T1000 (cell line): Measurements from ENCODE around the gene SIGLEC6.
"Not testable (repeated sequence)": the region's sequence is repeated elsewhere in the genome, so short reads cannot be mapped to it uniquely, and the experiment has no call there.

Source experiments
- DNase-seq: peaks from one replicate; lab custom pipeline; 2025; ENCODE audit warnings: mixed read lengths; lab: John Stamatoyannopoulos, UW

SIGLEC6 gene

DNA sequence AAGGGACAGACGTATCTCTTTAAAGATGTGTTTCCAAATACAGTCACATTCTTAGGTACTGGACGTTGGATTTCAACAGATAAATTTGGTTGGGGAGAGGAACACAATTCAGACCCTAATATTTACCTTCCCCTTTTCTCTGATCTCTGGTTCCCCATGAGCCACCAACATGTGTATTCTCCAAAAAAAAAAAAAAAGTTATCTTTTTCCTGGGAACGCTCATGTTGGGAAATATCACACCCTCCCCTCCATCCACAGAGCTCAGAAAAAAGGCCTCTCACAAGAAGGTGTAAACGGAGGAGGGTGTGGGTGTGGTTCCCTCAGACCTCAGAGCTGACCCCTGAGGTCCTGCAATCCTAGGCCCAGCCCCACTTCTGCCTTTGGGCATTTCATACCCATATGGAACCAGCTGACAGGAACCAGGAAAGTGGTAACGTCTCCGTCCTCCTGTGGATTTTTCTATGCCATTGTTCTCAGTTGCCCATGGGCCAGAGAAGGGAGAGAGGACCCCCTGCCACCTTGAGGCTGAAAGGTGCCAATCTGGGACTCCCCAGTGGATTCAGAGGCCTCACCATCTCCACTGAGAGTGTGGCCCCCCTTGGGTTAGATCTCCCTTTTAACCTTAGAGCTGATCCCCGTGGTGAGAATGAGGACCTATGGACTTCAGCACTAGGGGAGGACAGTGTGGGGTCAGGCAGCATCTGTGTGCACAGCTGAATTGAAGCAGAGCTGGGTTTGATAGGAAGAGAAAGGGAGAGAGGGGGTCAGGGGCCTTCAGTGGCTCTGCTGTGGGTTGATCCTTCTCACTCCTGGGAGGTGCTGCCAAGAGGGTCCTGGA is 21.4 kb downstream of the SIGLEC6 start:
- DNase-seq: no peak

- DNase-seq: no peak
These were observed 23.3 kb downstream of the SIGLEC6 start for GRCh38 chr19:51508059-51508733.

- no peak for DNase-seq
These were observed 23.8 kb downstream of the SIGLEC6 start for GRCh38 chr19:51507640-51508058.

DNA sequence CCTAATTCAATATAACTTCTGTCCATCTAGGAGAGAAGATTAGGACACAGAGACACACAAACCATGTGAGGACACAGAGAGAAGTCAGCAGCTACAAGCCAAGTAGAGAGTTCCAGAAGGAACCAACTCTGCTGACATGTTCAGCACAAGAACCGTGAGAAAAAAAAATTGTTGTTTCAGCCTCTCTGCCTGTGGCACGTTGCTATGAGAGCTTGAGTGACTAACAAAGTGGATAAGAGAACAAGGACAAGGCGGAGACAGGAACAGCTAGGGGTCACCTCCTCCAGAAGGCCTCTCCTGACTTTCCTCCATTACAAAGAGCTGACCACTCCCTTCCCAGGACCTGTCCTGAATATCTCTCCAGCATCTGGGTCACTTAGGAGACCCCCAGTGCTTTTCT is 24.3 kb downstream of the SIGLEC6 start:
- no peak for DNase-seq

- no peak for DNase-seq
These were observed 25.6 kb downstream of the SIGLEC6 start for GRCh38 chr19:51505904-51506303.

DNA sequence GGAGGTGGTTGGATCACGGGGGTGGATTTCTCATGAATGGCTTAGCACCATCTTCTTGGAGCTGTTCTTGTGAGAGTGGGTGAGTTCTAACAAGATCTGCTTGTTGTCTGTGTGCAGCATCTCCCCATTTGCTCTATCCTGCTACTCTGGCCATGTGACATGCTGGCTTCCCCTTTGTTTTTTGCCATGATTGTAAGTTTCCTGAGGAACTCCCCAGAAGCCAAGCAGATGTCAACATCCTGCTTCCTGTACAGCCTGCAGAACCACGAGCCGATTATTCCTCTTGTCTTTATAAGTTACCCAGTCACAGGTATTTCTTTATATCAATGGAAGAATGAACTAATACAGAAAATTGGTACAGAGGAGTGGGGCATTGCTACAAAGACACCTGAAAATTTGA is 27.6 kb downstream of the SIGLEC6 start:
- no peak for DNase-seq

GRCh38 chr19:51503286-51503817 is 28.1 kb downstream of the SIGLEC6 start:
- no peak for DNase-seq

DNA sequence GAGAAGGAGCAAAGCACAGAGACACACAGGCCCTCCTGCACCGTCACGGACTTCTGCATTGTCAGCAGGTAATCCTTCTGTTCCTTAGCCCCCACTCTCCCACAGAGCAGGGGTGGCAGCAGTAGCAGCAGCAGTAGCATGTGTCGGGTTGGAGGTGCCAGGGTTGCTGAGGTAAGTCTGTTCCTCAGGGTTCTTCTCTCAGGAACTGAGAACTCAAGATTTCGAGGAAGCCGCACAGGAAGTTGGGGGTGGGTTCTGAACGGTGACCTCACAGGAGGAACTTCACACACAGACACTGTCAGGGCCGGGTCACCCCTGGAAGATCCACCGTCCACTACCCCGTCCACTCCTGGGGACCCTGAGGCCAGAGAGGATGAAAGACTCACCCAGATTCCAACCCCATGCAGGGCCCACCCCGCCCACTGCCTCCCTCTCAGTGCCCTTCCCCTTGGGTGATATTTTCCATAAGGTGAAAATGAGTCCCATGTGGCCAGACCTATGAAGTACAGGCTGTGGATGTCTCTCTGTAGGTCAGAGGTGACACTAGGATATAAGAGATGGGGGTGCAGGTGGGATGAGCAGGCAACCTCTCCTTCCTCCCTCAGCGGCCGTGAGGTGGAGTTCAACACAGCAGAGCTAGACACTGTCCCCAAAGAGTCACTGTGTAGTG is 29.7 kb downstream of the SIGLEC6 start, which contains the start of gene SIGLEC12:
Gene SIGLEC12, minus strand, starts transcription at position 207 of the 670 bp plus-strand sequence. Its CDS starts 67 bp downstream, at position 140.
- DNase-seq: no peak

- not testable (repeated sequence) for DNase-seq
These were observed 30.5 kb downstream of the SIGLEC6 start for GRCh38 chr19:51500931-51501330.

GRCh38 chr19:51497666-51498065 is 33.8 kb downstream of the SIGLEC6 start:
- DNase-seq: no peak

DNA sequence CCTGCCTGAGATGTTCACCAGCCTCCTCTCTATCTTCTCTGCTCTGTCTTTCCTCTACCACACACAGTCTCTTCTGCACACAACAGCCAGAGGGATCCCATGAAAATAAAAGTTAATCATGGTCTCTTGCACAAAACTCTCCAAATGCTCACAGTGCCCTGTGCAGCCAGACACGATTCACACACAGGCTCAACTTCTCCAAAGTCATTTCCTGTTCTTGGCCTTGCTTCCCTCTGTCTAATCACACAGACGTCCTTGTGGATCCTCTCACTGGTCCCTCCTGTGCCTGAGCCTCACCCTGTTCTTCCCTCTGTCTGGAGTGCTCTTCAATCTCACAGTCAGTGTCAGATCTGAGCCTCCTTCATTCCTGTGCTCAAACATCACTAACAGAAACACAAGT is 37.7 kb downstream of the SIGLEC6 start:
- no peak for DNase-seq

- DNase-seq: no peak
These were observed 39.9 kb downstream of the SIGLEC6 start for GRCh38 chr19:51491586-51491985.

- DNase-seq: no peak
These were observed 40.8 kb downstream of the SIGLEC6 start for GRCh38 chr19:51490676-51491075.

DNA sequence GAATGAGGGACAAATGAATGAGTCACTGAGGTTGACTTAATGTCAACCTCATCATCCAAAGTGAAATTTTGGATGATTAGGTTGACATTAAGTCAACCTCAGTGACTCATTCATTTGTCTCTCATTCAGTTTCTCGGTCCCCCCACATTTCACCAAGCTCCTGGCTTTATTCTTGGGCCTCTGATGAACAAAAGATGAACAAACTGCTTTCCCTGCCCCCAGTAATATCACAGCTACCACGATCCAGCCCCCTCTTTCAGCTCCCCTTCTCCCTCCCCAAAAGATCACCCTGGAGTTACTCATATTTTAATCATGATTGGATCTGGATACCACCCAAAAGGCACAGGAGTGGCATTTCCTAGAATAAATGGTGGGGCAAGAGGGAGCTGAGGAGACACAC is 42.4 kb downstream of the SIGLEC6 start:
- DNase-seq: no peak

- DNase-seq: no peak
These were observed 43.0 kb downstream of the SIGLEC6 start for GRCh38 chr19:51488491-51488890.

DNA sequence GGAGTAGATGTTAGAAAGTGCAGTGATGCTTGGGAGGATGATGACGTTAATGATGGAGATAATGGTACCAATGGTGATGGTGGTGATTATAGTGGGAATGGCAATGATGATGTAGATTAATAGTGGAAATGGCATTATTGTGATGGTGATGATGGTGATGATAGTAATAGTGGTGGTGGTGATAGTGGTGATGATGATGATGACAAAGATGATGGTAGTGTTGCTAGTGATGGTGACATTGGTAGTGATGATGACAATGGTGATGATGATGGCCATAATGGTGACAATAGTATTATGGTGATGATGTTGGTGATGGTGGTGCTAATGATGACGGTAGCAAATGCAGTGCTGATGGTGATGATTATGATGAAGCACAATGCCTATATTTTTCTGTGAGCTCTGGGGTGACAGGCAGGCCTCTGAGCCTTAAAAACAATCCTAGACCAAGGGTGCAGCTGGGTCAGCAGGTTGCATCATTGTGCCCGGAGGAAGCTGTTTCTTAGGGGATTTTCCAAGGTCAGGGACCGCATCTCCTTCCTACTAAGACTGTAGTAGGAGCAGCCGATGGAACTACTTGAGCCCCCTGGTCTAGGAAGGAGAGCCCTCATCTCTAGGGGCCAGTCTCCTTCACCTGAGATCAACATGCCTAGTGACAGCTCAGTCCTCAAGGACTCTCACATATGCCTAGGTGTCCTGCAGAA is 45.4 kb downstream of the SIGLEC6 start:
- DNase-seq: no peak

DNA sequence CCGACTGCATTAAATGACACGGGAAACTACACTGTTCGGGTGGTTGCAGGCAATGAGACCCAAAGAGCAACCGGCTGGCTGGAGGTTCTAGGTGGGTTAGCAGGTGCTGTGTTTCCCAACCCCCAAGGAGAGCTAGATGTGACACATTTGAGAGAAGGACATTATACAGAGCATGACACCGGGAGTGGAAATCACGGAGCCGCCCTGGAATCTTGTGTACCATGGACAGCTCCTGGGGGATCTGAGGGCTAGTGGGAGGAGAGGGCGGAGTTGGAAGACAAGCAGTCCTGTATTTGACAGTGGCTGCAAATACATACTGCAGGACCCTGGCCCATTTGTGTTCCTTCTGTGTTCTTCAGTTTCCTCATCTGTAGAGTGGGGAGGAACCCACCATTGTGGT is 50.9 kb downstream of the SIGLEC6 start:
- DNase-seq: no peak

- DNase-seq: no peak
These were observed 51.7 kb downstream of the SIGLEC6 start for GRCh38 chr19:51479531-51480331.

GRCh38 chr19:51478381-51479234 is 52.9 kb downstream of the SIGLEC6 start, which contains the start of gene CEACAM18:
CEACAM18 (plus strand) TSS chr19:51478539.
- no peak for DNase-seq

DNA sequence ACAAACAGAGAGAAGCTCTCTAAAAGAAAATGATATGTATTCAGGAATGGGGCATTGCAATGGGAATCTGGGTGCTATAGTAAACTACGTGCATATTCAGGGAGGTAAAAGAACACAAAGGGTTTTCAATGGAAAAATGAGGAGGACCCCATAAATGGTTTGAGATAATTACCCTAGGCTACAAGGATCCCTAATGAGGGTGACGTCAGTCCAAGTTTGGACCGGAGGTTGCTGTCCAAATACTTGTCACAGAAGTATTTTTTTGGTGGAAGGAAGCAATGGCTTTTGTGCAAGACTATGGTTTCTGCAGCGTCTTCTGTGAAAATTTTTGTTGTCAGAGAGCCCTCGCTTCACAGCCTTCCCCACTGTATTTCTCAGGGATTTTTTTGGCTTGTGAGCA is 54.1 kb downstream of the SIGLEC6 start:
- DNase-seq: no peak
